Progenitor cell of endocrine pancreas (in vitro differentiated cells): ENCODE results near the gene RPRD1B. TPM values are rescaled to one million over a fixed set of nuclear protein-coding genes. Genes with fewer than 3 reads are reported as not detected.

Experiments
- DNase-seq: peaks from one replicate; pipeline ENCODE4 v3.0.0; 2021; ENCODE audit warnings: low spot score; ENCODE audit not compliant: unreplicated experiment
- H3K27ac Mint-ChIP-seq: 2 replicates; pipeline ENCODE4 v1.8.0; 2021; ENCODE audit warnings: mild to moderate bottlenecking, moderate library complexity, mixed read lengths
- H3K27me3 Mint-ChIP-seq: 2 replicates; pipeline ENCODE4 v1.8.0; 2021; ENCODE audit warnings: mixed read lengths
- H3K36me3 Mint-ChIP-seq: 2 replicates; pipeline ENCODE4 v1.8.0; 2022; ENCODE audit warnings: mixed read lengths; ENCODE audit not compliant: insufficient read depth
- H3K4me1 Mint-ChIP-seq: 2 replicates; pipeline ENCODE4 v1.8.0; 2021; ENCODE audit warnings: low read depth, mixed read lengths
- H3K4me3 Mint-ChIP-seq: 2 replicates; pipeline ENCODE4 v1.8.0; 2021; ENCODE audit warnings: low read depth, mild to moderate bottlenecking, moderate library complexity, mixed read lengths
- H3K9me3 Mint-ChIP-seq: 2 replicates; pipeline ENCODE4 v1.8.0; 2021; ENCODE audit warnings: low read depth, mixed read lengths
- CTCF ChIP-seq: fragments of 200-600 bp; sonication (generic); IDR thresholded peaks from one replicate; pipeline ENCODE4 v1.5.0; 2021; ENCODE audit warnings: antibody characterized with exemption, mild to moderate bottlenecking; ENCODE audit not compliant: unreplicated experiment
- total RNA-seq: library from RNA; stranded (reverse); gene quantifications from 2 replicates; pipeline ENCODE4 v1.2.1, GENCODE V29; 2021

The RPRD1B gene
- total RNA-seq, 1 donor from 2014 or later, result 31.7 TPM

- Mint-ChIP-seq H3K27me3 (no peaks in the 10 kb centered on the region), H3K36me3 (peaks cover 6% of the 10 kb centered on the region), H3K4me3 (peak overlapping the region; percentile 97), H3K9me3 (peaks cover 4% of the 10 kb centered on the region), H3K27ac (peak overlapping the region; percentile 99), H3K4me1 (peaks cover 31% of the 10 kb centered on the region)
- TF ChIP-seq CTCF, result no peak
- no peak for DNase-seq
These were observed 633 bp downstream of the RPRD1B start for GRCh38 chr20:38034108-38034649.

- H3K27ac Mint-ChIP-seq, result peak overlapping the region; percentile 99
- no peak for TF ChIP-seq CTCF
- H3K36me3 Mint-ChIP-seq, result peaks cover 4% of the 10 kb centered on the region
- peak overlapping the region; percentile 97 for H3K4me3 Mint-ChIP-seq
- DNase-seq, result no peak
- no peaks in the 10 kb centered on the region for H3K27me3 Mint-ChIP-seq
- H3K9me3 Mint-ChIP-seq, result no peaks in the 10 kb centered on the region
- H3K4me1 Mint-ChIP-seq, result peaks cover 31% of the 10 kb centered on the region
These were observed 1.4 kb downstream of the RPRD1B start for GRCh38 chr20:38034961-38035360.

GRCh38 chr20:38036366-38036765, 2.8 kb downstream of the RPRD1B start:
- Mint-ChIP-seq H3K4me1 (peaks cover 26% of the 10 kb centered on the region), H3K4me3 (no peak overlapping the region), H3K36me3 (peaks cover 9% of the 10 kb centered on the region)

GRCh38 chr20:38040276-38040675, 6.7 kb downstream of the RPRD1B start:
- H3K27me3 Mint-ChIP-seq, result no peaks in the 10 kb centered on the region
- H3K27ac Mint-ChIP-seq, result no peak overlapping the region
- no peak for TF ChIP-seq CTCF
- peaks cover 11% of the 10 kb centered on the region for H3K4me1 Mint-ChIP-seq
- no peaks in the 10 kb centered on the region for H3K9me3 Mint-ChIP-seq
- no peak for DNase-seq
- no peak overlapping the region for H3K4me3 Mint-ChIP-seq
- peaks cover 14% of the 10 kb centered on the region for H3K36me3 Mint-ChIP-seq

More at GRCh38 chr20:38036366-38036765, 2.8 kb downstream of the RPRD1B start:
- TF ChIP-seq CTCF, result no peak
- H3K9me3 Mint-ChIP-seq, result no peaks in the 10 kb centered on the region
- H3K27me3 Mint-ChIP-seq, result no peaks in the 10 kb centered on the region
- H3K27ac Mint-ChIP-seq, result no peak overlapping the region
- DNase-seq, result no peak

- peaks cover 14% of the 10 kb centered on the region for H3K36me3 Mint-ChIP-seq
- TF ChIP-seq CTCF, result no peak
These were observed 10.2 kb downstream of the RPRD1B start for GRCh38 chr20:38043512-38044300.

More at GRCh38 chr20:38043512-38044300, 10.2 kb downstream of the RPRD1B start:
- H3K27ac Mint-ChIP-seq, result peak overlapping the region; percentile 3
- H3K27me3 Mint-ChIP-seq, result no peaks in the 10 kb centered on the region
- no peaks in the 10 kb centered on the region for H3K9me3 Mint-ChIP-seq
- peaks cover 2% of the 10 kb centered on the region for H3K4me1 Mint-ChIP-seq
- H3K4me3 Mint-ChIP-seq, result no peak overlapping the region
- no peak for DNase-seq
